T-helper 2 cell treated with Interferon-gamma antibody and Interleukin-4, amounts not matched to agents 5 μg/mL and 100 μg/mL, for 36 hours (primary cell): Measurements from ENCODE around the gene VSNL1.

Experiments used
- DNase-seq: peaks from one replicate; pipeline ENCODE4 v3.0.0; 2021; ENCODE audit warnings: low spot score
- H3K27ac Mint-ChIP-seq: one replicate; pipeline ENCODE4 v1.8.0; 2021; ENCODE audit warnings: mild to moderate bottlenecking, mixed read lengths
- H3K27me3 Mint-ChIP-seq: one replicate; pipeline ENCODE4 v1.8.0; 2021; ENCODE audit warnings: low read depth, mixed read lengths
- H3K36me3 Mint-ChIP-seq: one replicate; pipeline ENCODE4 v1.8.0; 2021; ENCODE audit warnings: low read depth, mixed read lengths
- H3K4me1 Mint-ChIP-seq: one replicate; pipeline ENCODE4 v1.8.0; 2021; ENCODE audit warnings: low read depth, mixed read lengths
- H3K4me3 Mint-ChIP-seq: one replicate; pipeline ENCODE4 v1.8.0; 2022; ENCODE audit warnings: mild to moderate bottlenecking, moderate library complexity, mixed read lengths
- H3K9me3 Mint-ChIP-seq: one replicate; pipeline ENCODE4 v1.8.0; 2021; ENCODE audit warnings: mixed read lengths

The VSNL1 gene

DNA sequence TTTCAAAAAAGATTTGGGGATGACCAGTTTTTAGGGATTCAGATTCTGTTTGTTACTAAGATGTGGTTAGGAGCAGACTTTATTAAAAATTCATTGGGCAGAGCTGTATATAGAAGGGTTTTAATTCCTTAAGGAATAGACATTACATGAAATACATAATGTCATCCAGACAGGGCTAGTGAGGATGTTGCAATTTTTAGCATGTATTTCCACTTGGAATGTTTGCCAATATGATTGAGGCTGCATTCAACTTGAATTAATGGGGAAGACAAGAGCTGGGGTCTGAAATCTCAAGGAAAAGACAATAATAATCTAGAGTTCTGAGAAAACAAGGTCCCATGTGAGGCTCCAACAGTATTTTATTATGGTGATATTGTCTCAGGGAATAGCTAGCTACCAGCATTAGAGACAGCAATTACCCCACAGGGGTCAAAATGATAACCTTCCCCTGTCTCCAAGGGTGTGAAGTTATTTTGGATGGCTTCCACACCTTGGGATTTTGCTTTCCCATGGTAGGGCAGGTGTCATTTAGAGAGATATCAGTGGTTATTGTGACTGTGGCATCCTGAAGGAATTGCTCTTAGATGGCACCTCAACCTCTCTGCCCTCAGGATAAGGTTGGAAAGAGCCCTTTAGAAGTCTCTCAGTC, 60.2 kb downstream of the VSNL1 start:
- Mint-ChIP-seq H3K9me3 (no peaks in the 10 kb centered on the region), H3K27ac (no peak overlapping the region), H3K4me3 (no peak overlapping the region), H3K27me3 (no peaks in the 10 kb centered on the region), H3K36me3 (no peaks in the 10 kb centered on the region), H3K4me1 (no peaks in the 10 kb centered on the region)
- no peak for DNase-seq

DNA sequence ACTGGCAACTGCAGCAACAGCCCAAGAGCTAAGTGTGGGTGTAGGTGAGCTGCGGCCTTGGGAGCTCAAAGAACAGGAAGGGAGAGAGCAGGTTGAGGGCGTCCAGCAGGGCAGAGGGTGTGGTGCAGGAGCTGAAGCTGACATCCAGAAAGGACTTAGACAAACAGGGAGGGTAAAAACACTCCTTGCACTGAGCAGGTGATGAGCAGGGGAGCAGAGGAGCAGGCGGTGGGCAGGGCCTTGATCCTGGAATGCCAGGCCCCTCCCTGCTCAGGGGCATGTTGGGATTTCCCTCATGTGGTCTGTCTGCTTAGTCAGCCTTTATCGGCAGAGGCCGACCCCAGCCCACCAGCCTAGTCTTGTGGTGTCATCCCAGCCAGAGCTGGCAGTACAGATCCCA, 63.6 kb downstream of the VSNL1 start:
- Mint-ChIP-seq H3K36me3 (no peaks in the 10 kb centered on the region), H3K27me3 (no peaks in the 10 kb centered on the region), H3K4me1 (no peaks in the 10 kb centered on the region), H3K4me3 (no peak overlapping the region), H3K9me3 (no peaks in the 10 kb centered on the region), H3K27ac (no peak overlapping the region)
- no peak for DNase-seq

DNA sequence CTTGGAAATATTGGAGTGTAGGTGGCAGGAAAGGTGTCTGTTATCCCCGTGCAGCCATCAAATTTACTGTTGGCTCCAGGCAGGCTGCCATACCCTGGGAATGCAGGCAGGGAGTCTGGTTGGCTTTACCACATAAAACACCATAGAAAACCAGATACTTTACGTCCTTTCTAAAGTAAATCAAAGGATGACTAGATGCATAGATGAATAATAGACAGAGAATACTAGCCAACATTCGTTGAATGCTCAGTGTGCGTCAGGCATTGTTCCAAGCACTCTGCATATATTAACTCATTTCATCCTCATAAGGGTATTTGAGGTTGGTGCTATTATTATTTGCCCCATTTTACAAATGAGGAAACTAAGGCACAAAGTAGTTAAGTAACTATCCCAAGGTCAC, 65.2 kb downstream of the VSNL1 start:
- H3K27ac Mint-ChIP-seq = no peak overlapping the region
- no peaks in the 10 kb centered on the region for H3K9me3 Mint-ChIP-seq
- H3K4me3 Mint-ChIP-seq = no peak overlapping the region
- no peaks in the 10 kb centered on the region for H3K4me1 Mint-ChIP-seq
- DNase-seq = no peak
- no peaks in the 10 kb centered on the region for H3K36me3 Mint-ChIP-seq
- H3K27me3 Mint-ChIP-seq = no peaks in the 10 kb centered on the region

DNA sequence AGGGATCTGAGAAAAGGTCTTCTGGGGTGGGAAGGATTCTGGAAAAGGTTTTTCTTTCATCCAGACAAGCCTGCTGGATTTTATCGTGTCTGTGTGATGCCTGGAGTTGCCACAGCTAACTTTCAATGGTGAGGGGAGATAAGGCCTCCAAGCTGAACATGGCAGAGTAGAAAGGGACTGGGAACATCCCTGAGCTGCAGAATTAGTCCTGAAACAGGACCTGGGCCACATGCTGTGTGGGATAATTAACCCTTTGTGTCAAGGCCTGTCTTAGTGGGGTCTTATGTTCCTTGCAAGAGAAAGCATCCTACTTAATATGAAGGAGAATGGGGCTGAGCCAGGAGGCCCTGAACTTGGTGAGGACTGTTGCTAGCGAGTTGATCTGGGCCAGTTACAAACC, 66.4 kb downstream of the VSNL1 start:
- DNase-seq = no peak
- Mint-ChIP-seq H3K27me3 (no peaks in the 10 kb centered on the region), H3K27ac (no peak overlapping the region), H3K4me1 (no peaks in the 10 kb centered on the region), H3K4me3 (no peak overlapping the region), H3K9me3 (no peaks in the 10 kb centered on the region), H3K36me3 (no peaks in the 10 kb centered on the region)

DNA sequence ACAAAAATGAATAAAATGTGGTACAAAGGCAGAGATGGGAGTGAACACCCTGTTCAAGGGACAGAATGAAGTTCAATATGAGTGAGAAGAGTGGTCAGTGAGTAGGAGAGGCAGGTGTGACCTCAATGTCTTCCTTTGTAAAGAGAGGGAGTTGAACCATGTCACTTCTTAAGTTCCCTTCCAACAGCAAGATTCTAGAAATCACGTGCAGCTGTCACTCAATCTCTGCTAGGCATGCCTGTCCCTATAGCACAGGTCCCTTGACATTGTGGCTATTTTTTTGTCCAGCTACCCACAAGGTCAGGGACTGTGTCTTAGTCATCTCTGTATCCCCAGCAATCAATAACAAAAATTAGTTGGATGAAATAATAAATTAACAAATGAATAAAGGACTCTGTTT, 66.9 kb downstream of the VSNL1 start:
- H3K9me3 Mint-ChIP-seq = no peaks in the 10 kb centered on the region
- no peaks in the 10 kb centered on the region for H3K36me3 Mint-ChIP-seq
- H3K27me3 Mint-ChIP-seq = no peaks in the 10 kb centered on the region
- no peak overlapping the region for H3K4me3 Mint-ChIP-seq
- no peaks in the 10 kb centered on the region for H3K4me1 Mint-ChIP-seq
- no peak overlapping the region for H3K27ac Mint-ChIP-seq
- no peak for DNase-seq

DNA sequence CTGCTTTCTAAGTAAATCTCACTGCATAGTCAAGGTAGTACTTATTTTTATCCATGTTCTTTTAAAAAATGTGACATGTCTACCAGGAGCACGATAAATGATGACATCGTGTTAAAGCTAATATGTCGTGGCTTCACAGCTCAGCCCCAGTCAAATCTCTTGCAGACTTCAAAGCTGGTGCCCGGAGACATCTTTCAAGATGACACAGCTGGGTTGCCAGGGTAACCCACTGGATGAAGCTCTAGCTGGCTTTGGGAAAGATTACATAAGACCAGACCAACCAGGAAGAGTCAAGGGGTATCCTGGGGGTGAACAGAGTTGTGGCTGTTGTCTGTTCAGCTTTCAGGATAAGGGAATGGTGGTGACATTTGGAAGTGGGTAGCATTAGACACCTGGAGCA, 67.8 kb downstream of the VSNL1 start:
- DNase-seq = no peak
- Mint-ChIP-seq H3K36me3 (no peaks in the 10 kb centered on the region), H3K4me3 (no peak overlapping the region), H3K4me1 (no peaks in the 10 kb centered on the region), H3K27ac (no peak overlapping the region), H3K27me3 (no peaks in the 10 kb centered on the region), H3K9me3 (no peaks in the 10 kb centered on the region)

DNA sequence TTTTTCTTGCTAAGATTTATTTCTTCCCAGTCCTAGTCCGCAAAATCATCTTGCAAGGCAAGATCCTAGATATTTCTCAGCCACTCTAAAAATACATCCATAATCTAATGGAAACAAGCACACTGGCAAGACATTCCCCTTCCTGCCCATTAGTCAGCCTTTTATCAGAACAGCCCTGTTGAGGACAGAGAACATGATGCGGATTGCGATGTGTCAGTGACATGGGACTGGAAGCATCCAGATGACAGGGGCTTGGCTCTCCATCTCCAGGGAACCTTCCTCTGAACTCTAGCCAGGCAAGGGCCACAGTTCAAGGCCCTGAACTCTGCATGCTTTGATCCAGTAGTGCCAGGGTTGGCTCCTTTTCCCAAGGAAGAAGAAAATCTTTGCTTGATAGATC, 70.0 kb downstream of the VSNL1 start:
- Mint-ChIP-seq H3K27me3 (no peaks in the 10 kb centered on the region), H3K4me3 (no peak overlapping the region), H3K36me3 (no peaks in the 10 kb centered on the region), H3K4me1 (no peaks in the 10 kb centered on the region), H3K27ac (no peak overlapping the region), H3K9me3 (no peaks in the 10 kb centered on the region)
- DNase-seq = no peak

DNA sequence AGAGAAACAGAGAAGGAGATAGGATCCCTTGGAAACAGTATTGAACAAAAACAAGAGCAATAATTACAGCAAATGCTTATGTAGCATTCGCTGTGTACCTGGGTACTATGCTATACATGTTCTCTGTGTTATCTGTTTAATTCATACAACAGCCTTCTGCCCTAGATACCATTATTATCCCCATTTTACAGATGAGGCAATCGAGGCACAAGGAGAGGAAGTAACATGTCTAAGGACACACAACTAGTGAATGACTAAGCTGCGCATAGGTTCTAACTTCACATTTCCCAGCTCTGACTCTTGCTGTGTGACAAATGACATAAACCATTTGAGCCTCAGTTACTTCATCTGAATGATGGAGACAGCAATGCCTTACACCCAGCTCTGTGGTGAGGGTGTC, 70.5 kb downstream of the VSNL1 start:
- Mint-ChIP-seq H3K36me3 (no peaks in the 10 kb centered on the region), H3K4me1 (no peaks in the 10 kb centered on the region), H3K4me3 (no peak overlapping the region), H3K27me3 (no peaks in the 10 kb centered on the region), H3K27ac (no peak overlapping the region), H3K9me3 (no peaks in the 10 kb centered on the region)
- DNase-seq = no peak

DNA sequence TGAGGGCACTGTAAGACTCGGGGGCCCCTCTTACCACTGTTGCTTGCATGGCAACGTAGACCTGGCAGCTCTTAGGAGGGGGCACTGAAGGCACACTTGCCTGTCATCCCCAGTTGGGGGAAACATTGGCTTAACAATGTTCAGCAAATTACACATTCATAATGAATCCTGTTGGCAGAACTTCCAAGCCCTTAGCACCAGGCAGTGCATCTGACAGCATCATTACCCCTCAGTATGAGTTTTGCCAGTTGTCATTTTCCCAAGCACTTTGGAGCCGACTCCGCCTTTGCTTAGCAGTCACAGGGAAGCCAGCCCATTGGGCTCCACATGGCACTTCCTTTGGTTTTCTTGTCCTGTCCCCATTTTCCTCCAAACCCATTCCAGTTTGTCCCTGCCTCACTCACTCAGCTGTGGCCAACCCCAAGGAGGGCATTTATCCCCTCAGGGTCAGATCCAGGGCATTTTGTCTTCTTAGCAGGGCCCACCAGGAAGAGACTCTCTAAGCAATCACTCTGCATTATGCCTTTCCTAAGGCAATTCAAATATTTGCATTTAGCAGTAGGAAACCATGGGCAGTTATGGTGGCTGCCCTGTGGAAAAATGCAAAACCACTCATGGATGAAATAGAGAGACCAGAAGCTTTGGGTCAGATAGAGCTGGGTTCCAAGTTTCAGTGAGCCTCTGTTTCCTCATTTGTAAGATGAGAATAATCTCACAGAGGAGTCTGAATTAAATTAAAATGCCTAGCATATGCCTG, 73.9 kb downstream of the VSNL1 start:
- no peaks in the 10 kb centered on the region for H3K27me3 Mint-ChIP-seq
- no peak overlapping the region for H3K4me3 Mint-ChIP-seq
- H3K4me1 Mint-ChIP-seq = no peaks in the 10 kb centered on the region
- no peaks in the 10 kb centered on the region for H3K9me3 Mint-ChIP-seq
- H3K36me3 Mint-ChIP-seq = no peaks in the 10 kb centered on the region
- no peak overlapping the region for H3K27ac Mint-ChIP-seq
- no peak for DNase-seq

DNA sequence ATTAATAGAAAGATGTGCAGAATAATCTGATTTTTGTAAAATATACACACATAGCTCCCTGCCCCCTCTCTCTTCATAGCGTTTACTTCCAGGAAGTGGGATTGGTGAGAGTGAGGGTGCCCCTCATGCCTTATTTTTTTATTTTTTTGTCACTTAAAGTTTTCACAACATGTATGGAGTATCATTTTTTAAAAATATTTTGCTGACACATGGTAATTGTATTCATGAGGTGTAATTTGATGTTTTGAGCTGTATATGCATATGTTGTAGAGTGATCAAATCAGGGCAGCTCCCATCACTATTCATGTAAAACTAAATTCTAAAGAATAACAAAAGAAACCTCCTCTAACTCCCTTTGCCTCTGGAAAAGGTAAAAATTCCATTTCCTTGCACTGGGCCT, 74.7 kb downstream of the VSNL1 start:
- Mint-ChIP-seq H3K9me3 (no peaks in the 10 kb centered on the region), H3K27ac (no peak overlapping the region), H3K36me3 (no peaks in the 10 kb centered on the region), H3K27me3 (no peaks in the 10 kb centered on the region), H3K4me3 (no peak overlapping the region), H3K4me1 (no peaks in the 10 kb centered on the region)
- DNase-seq = no peak

DNA sequence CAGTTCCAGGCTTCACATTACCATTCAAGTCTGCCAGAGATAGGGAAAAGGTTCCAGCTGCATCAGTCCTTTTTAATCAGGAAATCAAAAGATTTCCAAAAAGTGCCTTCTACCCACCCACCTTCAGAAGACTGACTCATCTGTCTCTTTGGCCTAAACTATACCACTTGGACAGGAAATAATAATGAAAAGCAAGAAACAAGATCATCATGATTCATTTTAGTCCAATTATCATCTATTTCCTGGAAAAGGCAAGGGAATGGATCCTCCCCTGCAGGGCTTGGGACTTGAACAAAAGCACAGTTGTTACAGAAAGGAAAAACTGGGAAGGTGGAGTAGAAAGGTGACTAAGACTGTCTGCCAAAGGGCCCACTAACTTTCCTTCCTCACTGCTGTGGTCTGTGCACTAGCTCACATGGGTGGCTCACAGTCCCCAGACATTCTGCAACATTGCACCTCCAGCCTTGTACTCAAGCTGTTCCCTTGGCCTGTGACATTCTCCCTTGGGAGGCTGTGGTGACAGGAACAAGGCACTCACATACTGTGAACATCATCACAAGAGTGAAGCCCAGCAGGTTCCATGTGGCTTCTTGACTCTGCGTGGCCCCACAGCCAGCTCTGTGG, 75.3 kb downstream of the VSNL1 start:
- Mint-ChIP-seq H3K4me3 (no peak overlapping the region), H3K9me3 (no peaks in the 10 kb centered on the region), H3K27me3 (no peaks in the 10 kb centered on the region), H3K27ac (no peak overlapping the region), H3K36me3 (no peaks in the 10 kb centered on the region), H3K4me1 (no peaks in the 10 kb centered on the region)
- no peak for DNase-seq

DNA sequence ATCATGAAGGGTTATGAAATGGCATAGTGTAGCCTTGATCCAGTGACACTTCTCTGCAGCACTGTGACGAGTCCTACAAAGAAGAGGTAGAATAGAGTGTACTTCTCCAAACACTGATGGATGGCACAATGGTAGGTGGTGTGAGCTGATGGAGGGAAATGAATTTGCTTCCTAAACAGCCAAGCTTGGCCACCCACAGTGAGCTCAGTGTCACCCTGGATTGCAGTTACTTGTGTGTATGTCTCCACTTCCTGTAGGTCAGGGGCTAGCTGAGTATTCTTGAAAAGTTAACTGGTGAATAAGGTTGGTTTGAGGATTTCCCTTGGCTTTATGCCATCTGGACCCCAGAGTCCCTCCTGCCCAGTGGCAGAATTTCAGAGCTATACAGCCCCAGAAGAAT, 75.9 kb downstream of the VSNL1 start:
- no peaks in the 10 kb centered on the region for H3K4me1 Mint-ChIP-seq
- DNase-seq = no peak
- no peaks in the 10 kb centered on the region for H3K9me3 Mint-ChIP-seq
- no peak overlapping the region for H3K27ac Mint-ChIP-seq
- H3K27me3 Mint-ChIP-seq = no peaks in the 10 kb centered on the region
- H3K36me3 Mint-ChIP-seq = no peaks in the 10 kb centered on the region
- H3K4me3 Mint-ChIP-seq = no peak overlapping the region

DNA sequence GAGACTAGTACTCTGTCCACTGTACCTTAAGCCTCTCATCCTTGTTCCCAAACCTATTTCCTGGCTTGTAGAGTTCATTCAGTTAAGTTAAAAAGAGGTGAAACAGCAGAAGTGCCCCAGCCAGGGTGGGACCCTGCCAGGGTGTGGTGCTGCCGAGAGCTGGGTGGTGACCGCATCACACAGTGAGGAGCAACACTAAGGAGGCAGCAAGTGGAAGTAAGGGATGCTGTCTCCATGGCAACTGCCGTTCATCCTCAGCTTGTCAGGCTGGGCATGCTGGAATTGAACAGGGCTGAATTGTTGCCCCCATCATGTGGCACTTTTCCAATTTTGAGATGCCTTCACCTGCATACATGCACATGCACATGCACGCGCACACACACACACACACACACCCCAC, 77.0 kb downstream of the VSNL1 start:
- Mint-ChIP-seq H3K36me3 (no peaks in the 10 kb centered on the region), H3K27ac (no peak overlapping the region), H3K9me3 (no peaks in the 10 kb centered on the region), H3K27me3 (no peaks in the 10 kb centered on the region), H3K4me1 (no peaks in the 10 kb centered on the region), H3K4me3 (no peak overlapping the region)
- no peak for DNase-seq

DNA sequence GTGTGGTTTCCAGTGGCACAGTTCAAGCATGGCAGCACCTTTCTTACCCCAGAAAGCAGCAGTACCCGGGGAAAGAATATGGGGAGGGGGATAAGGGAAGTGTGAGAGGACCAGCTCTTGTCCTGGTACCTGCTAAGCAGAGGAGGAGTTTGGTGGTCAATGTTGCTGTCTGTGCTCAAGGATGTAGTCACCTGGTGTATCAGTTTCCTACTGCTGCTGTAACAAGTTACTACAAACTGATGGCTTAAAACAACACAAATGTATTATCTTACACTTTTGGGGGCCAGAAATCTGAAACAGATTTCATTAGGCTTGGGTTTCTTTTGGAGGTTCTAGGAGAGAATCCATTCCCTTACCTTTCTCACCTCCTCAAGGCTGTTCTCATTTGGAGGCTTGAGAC, 77.5 kb downstream of the VSNL1 start:
- no peaks in the 10 kb centered on the region for H3K9me3 Mint-ChIP-seq
- no peak overlapping the region for H3K27ac Mint-ChIP-seq
- no peak overlapping the region for H3K4me3 Mint-ChIP-seq
- no peaks in the 10 kb centered on the region for H3K36me3 Mint-ChIP-seq
- no peak for DNase-seq
- H3K4me1 Mint-ChIP-seq = no peaks in the 10 kb centered on the region
- H3K27me3 Mint-ChIP-seq = no peaks in the 10 kb centered on the region
